T-helper 1 cell treated with Interleukin-12 subunit alpha and Interleukin-12 subunit beta and Interleukin-4 antibody, amounts not matched to agents 30 ng/mL and 1 ng/mL, for 36 hours (primary cell): ENCODE measurements around the gene CCDC51. TPM values are rescaled to one million over a fixed set of nuclear protein-coding genes. Genes with fewer than 3 reads are reported as not detected.
"Not testable (repeated sequence)": the region's sequence is repeated elsewhere in the genome, so short reads cannot be mapped to it uniquely, and the experiment has no call there.

ENCODE experiments used
- intact Hi-C: fragments of 100-400 bp; cut with micrococcal nuclease; formaldehyde crosslinking; loops from one replicate; pipeline ENCODE4 v1.15.1; 2024
- total RNA-seq: library from RNA; stranded (reverse); gene quantifications from 2 replicates; pipeline ENCODE4 v1.2.3, GENCODE V29; 2022

The CCDC51 gene
- total RNA-seq, 1 donor from 2014 or later = 16.7 TPM

GRCh38 chr3:48467110-48467454 is 27.2 kb upstream of the CCDC51 start:
- intact Hi-C loops = no loop called here

- intact Hi-C loops = loop anchor here (1.0 kb wide), 7 partner anchors 13 to 92 kb away; partner anchors contain the start of genes ATRIP, CCDC51 and TMA7
Measured at GRCh38 chr3:48466386-48467109, 26.6 kb upstream of the CCDC51 start.

DNA sequence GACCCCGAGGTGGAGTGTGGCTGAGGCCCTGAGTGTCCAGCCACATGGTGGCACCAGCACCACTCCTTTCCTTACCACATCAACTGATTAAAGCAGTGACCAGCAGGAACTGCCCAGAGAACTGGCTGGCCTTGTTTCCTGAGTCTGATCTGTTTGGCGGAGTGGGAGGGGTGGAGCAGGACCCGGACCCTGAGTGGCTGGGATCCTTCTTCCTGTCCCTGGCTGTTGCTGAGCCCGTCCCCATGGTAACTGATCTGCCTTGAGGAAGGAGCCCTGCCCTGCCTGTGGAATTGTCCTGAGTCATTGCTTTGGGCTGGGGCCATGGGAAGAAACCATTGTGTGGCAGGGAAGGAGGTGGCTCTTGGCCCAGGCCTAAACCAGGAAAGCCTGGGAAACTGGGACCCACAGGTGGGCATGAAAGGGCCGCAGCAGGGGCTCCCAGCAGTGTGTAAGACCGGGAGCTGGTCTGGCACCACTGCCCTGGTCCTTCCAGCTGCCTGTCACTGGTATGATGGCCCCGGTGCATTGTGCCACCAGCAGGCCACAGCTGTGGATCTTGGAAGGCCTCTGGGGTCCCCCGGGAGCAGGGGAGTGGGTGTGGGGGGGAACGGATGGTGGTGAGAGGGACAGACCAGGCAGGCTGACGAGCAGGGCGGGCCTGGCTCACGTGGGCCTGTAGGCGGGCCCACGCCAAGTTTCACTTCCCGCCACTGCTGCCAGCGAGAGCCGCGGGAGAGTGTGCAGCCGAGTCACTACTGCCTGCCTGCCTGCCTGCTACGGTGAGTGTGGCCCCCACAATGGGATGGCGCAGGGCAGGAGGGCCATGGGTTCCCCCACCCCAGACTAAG is 25.8 kb upstream of the CCDC51 start:
- intact Hi-C loops = loop anchor here (1.0 kb wide), 8 partner anchors 8 to 93 kb away; partner anchors contain the start of genes ATRIP, CCDC51 and TMA7

DNA sequence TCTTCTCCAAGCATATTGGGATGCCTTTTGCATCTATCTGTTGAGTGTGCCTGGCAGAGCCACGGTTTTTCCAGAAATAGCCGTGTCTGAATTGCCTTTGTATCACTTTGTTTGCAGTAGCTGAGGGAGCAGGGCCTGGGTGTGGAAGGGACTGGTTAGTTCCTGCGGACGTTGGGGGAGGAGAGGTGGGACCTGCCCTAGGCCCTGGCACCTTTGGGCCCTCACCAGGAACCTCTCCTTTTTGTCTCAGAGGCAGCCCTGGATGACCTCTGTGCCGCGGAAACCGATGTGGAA is 25.3 kb upstream of the CCDC51 start:
- intact Hi-C loops = loop anchor here (1.0 kb wide), 1 partner anchor 8 kb away; no protein-coding TSS in a partner anchor

DNA sequence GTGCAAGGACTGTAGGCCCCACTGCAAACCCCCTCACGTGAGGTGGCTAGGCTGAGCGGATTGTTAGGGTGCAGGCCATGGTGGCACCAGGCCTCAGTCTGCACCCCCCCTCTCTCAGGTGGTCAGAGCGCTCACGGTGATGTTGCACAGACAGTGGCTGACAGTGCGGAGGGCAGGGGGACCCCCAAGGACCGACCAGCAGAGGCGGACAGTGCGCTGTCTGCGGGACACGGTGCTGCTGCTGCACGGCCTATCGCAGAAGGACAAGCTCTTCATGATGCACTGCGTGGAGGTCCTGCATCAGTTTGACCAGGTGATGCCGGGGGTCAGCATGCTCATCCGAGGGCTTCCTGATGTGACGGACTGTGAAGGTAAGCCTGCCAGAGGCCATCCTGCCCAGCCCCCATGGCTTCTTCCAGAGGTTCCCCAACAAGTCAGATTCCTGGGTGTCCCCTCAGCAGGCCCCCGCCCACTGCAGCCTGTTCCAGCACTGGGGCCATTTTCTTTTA is 24.8 kb upstream of the CCDC51 start:
- intact Hi-C loops = loop anchor here (1.0 kb wide), 1 partner anchor 9 kb away; no protein-coding TSS in a partner anchor

- intact Hi-C loops = no loop called here
Measured at GRCh38 chr3:48463703-48464102, 23.8 kb upstream of the CCDC51 start.

GRCh38 chr3:48461767-48462166 is 21.8 kb upstream of the CCDC51 start:
- intact Hi-C loops = not testable (repeated sequence)

GRCh38 chr3:48460517-48460902 is 20.6 kb upstream of the CCDC51 start:
- intact Hi-C loops = no loop called here

DNA sequence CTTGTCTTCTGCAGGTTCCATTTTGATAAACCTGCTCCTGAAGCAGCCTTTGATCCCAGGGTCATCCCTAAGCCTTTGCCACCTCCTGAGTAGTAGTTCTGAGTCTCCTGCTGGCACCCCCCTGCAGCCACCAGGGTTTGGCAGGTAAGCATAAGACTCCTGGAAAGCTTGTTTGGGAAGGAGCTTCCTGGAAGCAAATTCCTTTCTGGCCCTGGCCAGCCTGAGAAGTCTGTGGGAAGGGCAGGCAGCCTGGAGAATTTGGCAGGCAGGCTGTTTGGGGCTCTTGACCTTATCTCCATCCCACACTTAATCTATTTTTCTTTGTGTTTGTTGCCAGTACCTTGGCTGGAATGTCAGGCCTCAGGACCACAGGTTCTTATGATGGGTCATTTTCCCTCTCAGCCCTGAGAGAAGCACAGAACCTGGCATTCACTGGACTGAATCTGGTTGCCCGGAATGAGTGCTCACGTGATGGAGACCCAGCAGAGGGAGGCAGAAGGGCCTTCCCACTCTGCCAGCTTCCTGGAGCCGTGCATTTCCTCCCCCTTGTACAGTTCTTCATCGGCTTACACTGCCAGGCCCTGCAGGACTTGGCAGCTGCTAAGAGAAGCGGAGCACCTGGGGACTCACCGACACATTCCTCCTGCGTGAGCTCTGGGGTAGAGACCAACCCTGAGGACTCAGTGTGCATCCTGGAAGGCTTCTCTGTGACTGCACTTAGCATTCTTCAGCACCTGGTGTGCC is 20.0 kb upstream of the CCDC51 start:
- intact Hi-C loops = no loop called here

DNA sequence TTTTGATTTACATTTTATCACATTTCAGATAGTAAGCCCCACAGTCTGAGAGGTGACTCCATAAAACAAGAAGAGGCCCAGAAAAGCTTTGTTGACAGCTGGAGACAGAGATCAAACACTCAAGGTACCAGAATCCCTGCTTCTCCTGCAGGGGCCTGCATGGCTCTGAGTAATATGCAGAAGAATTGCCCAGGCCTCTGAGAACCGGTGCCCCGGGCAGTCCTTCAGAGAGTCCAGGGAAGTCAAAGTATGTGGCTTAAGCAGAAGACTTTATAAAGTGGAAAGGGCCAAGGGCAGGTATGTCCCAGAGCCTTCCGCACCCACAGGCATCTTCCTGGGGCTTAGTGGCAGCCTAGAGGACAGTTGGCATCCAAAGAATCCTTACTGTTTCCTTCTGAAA is 19.4 kb upstream of the CCDC51 start:
- intact Hi-C loops = no loop called here

- intact Hi-C loops = no loop called here
Measured at GRCh38 chr3:48456456-48456855, 16.5 kb upstream of the CCDC51 start.

DNA sequence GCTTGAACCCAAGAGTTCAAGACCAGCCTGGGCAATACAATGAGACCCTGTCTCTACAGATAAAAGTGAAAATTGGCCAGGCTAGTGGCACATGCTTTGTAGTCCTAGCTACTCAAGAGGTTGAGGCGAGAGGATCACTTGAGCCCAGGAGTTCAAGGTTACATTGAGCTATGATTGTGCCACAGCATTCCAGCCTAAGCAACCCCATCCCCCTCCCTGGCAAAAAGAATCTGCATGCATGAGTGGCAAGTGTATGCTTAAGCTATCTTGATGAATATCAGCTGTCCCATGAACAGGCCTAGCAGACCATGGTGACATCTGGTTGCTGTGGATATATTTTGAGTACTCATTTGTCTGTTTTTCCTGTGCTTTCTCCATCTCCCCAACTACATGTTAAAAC is 11.4 kb upstream of the CCDC51 start:
- intact Hi-C loops = no loop called here

- intact Hi-C loops = loop anchor here (1.0 to 10.0 kb wide), 9 partner anchors 10 to 1491 kb away; partner anchors contain the start of genes ARIH2, CELSR3, NME6 and PFKFB4
Measured at GRCh38 chr3:48446425-48447193, 6.7 kb upstream of the CCDC51 start, which contains the start of gene ATRIP. TSS of gene ATRIP (plus strand) at chr3:48446737. CDS start at chr3:48446846, 109 bp downstream.

DNA sequence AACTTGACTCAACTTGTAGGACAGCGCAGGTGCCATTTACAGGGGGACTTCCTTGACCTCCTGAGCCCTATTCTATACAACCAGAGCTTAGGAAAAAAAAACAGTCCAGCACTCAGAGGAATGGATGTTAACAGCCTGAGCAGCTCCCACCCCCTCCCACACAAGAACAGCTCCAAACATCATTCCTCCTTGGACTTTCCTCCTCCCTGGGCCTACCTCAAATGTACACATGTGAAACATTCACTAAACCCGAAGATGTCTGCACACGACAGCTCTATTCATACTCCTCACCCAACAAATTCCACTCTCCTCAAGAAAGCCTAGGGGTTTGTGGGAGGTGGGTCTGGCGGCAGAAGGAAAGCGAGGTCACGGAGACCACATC is 6.1 kb upstream of the CCDC51 start:
- intact Hi-C loops = loop anchor here (1.0 to 10.0 kb wide), 9 partner anchors 10 to 1491 kb away; partner anchors contain the start of genes ARIH2, CELSR3, NME6 and PFKFB4

DNA sequence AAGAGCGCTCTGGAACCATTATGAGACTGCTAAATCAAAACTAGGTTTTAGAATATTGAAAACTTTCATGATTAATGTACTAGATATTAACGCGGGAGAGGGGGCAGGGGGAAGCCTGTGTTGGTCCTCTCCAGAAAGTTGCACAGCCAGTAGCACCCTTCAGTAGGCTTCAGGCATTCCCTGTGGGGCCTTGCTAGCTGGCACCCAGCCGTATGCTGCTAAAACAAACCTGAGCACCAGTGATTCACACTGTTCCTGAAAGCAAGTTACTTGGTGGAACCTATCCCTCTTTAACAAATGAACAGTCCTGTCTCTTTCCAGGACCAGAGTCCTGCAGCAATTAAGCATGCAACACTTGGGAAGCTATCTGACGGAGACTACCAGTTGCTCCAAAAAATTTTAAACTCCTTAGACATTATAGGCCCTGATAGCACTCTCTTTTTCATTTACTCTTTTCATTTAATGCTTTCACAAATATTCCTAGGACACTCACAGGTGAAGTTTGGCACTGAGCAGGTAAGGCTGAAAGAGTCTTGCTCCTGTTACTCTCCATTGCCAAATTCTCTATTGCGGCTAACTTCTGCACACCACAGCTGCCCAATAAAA is 5.5 kb upstream of the CCDC51 start:
- intact Hi-C loops = loop anchor here (5.0 to 10.0 kb wide), 3 partner anchors 219 to 1492 kb away; partner anchors contain the start of genes ARIH2 and CELSR3

- intact Hi-C loops = loop anchor here (2.0 to 10.0 kb wide), 5 partner anchors 167 to 1857 kb away; partner anchors contain the start of genes ARIH2, CDC25A, CELSR3 and HYAL3
Measured at GRCh38 chr3:48441940-48442339, 2.0 kb upstream of the CCDC51 start.

DNA sequence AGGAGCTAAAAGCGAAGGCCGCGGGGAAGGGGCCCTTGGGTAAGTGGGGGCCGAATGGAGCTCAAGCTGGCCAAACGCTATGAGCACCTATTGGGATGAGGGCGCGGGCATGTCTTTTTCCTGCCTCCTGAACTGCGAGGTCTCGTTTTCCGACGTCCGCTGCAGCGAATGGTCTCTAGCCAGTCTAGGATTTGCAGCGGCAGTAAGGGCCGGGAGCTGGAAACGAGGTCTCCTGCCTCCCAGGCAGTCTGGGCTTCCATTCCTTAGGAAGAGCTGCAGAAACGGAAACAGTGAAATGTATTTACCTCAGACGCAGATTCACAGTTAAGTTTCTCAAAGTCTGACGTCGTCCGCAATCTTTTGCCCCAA is 655 bp upstream of the CCDC51 start:
- intact Hi-C loops = loop anchor here (1.0 to 10.0 kb wide), 15 partner anchors 26 to 1858 kb away; partner anchors contain the start of genes ARIH2, CDC25A, CELSR3 and HYAL3

DNA sequence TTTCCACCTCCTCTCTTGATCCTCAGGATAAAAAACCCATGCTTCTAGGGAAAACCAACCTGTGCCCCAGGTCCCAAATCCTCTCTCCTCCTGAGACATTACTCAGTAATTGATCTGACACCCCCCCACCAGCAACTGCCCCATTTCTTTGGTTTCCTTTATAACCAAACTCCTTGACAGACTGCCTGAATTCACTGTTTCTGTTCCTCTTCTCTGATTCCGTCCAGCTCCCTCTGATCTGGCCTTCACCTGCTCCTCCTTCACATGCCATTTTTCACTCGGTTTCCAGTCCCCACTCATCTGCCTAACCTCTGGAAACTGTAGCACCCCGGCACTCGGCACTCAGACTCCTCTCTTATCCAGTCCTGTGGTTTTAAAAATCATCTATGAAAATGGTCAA is 2.1 kb downstream of the CCDC51 start:
- intact Hi-C loops = no loop called here

GRCh38 chr3:48436855-48437254 is 3.1 kb downstream of the CCDC51 start:
- intact Hi-C loops = loop anchor here (1.0 kb wide), 6 partner anchors 9 to 205 kb away; partner anchors contain the start of gene ATRIP

- intact Hi-C loops = loop anchor here (1.0 kb wide), 6 partner anchors 10 to 204 kb away; partner anchors contain the start of gene ATRIP
Measured at GRCh38 chr3:48436477-48436787, 3.5 kb downstream of the CCDC51 start.
